NCI-H1436 (cell line): ENCODE measurements around the gene RAPGEF2.

ENCODE experiments used
- DNase-seq: peaks from one replicate; lab custom pipeline; 2025; lab: John Stamatoyannopoulos, UW

The RAPGEF2 gene

GRCh38 chr4:159279084-159279483 lies 176.2 kb downstream of the RAPGEF2 start:
- DNase-seq: no peak

DNA sequence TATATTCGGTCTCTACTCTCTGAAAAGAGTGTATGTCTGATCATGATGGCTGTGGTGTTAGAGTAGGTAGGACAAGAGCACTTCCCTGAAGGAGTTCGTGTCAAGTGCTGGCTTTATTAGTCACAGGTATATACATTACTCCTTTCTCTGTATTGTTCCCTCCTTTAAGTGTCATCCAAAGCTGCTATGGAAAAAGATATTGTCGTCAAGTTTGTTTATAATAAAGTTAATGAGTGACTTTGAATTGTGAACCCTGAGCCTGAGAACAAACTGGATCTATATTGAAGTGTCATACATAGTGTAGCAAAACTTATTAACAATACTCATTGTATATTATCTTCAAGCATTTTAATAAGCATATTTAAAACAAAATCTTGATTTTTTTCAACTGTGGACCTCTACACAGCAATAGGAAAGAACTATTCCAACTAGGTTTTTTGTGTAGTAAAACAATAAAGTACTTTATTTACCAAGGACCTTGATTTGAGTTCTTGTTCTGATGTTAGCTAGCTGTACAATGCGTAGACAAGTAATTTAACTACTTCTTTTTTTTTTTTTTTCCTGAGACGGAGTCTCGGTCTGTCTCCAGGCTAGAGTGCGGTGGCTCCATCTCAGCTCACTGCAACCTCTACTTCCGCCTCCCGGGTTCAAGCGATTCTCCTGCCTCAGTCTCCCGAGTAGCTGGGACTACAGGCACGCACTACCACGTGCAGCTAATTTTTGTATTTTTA lies 177.7 kb downstream of the RAPGEF2 start:
- no peak for DNase-seq

GRCh38 chr4:159281771-159282170 lies 178.9 kb downstream of the RAPGEF2 start:
- no peak for DNase-seq

GRCh38 chr4:159282329-159282728 lies 179.4 kb downstream of the RAPGEF2 start:
- DNase-seq: no peak

DNA sequence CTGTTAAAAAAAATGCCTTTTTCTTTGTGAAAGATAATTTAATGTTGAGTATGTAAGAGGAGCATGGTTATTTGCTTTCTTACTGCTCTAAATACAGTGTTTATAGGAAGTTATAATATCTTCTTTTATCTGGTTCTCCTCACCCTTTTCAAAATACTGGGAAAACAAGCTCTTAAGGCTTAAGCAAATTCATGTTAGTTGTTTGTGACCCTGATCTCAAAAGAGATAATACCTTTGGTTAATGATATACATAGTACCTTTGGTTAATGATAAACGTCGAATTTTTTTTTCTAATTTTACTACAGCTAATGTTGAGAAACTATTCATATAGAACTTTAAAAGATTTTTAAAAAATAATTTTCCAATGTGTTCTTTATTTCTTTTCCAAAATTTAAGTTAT lies 180.1 kb downstream of the RAPGEF2 start:
- DNase-seq: no peak

GRCh38 chr4:159283696-159284095 lies 180.8 kb downstream of the RAPGEF2 start:
- DNase-seq: no peak

DNA sequence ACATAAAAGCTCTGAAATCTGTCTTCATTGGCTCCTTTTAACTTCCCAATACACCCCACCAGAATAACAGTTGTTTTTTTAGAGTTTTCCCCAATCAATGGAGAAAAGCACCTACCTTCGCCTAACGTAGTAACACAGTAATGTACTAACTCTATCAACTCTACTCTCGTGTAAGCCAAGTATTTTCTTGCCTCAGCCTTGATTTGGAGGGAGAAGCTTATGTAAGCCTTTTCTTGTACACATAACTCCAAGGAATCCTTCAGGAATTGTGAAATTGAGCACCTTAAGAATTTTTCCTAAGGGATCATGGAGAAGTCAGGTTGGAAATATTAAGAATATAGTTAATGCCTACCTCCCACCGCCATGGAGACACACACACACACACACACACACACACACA lies 181.2 kb downstream of the RAPGEF2 start:
- DNase-seq: no peak

DNA sequence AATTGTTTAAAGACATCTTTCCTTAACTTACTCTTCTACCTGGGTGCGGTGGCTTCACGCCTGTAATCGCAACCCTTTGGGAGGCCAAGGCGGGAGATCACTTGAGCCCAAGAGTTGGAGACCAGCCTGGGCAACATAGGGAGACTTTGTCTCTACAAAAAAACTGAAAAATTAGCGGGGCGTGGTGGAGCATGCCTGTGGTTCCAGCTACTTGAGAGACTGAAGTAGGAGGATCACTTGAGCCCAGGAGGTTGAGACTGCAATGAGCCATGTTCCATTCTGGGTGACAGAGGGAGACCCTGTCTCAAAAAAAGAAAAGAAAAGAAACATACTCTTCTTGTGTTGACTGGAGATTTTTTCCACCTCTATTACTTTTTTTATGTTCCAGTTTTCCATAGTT lies 181.9 kb downstream of the RAPGEF2 start:
- no peak for DNase-seq

DNA sequence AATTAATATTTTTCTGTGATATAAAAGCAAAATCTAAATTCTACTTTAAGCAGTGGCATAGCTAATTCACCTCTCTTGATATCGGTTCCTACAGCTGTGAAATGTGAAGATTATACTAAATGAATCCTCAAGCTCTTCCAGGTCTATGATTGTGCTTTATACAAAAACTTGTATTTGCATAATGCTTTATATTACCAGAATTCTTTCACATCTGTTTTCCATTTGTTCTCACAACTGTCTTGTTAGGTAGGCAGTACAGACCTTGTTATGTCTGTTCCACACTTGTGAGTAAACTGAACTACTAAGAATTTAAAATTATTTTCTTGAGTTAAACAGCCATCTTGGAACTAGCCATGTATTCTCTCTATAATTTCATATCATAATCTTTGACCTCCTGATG lies 184.9 kb downstream of the RAPGEF2 start:
- DNase-seq: no peak

GRCh38 chr4:159289682-159290081 lies 186.8 kb downstream of the RAPGEF2 start:
- DNase-seq: no peak

DNA sequence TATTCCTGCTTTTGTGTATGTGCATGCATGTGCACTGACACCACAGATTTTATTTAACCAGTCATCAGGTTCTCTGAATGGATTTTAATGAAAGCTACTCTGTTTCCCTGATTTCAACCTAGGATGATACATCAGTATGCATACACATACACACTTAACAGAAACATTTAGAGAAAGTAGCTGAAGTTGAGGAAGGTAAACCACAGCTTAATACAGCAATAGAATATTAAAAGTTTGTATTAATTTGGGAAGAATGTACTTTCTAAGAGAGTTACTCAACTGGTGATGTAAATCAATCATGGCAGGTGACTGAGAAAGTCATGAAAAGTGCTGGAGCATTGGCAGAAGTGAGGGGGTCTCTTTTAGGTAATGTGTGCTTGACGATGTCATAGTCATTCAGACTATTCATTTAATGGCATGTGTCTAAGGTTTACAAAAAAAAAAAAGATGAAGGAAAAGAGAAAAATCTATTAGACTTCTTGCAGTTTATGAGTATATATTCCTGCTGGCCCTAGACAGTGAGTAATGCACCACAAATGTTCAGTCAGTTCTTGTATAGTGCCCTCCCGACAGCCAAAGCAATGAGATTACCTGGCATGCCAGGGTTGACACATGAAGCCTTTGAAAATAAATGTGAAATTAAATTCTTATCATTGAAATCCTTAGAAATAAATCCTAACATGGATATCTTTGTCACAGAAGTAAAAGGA lies 187.6 kb downstream of the RAPGEF2 start:
- DNase-seq: no peak

GRCh38 chr4:159291176-159291575 lies 188.3 kb downstream of the RAPGEF2 start:
- DNase-seq: no peak

DNA sequence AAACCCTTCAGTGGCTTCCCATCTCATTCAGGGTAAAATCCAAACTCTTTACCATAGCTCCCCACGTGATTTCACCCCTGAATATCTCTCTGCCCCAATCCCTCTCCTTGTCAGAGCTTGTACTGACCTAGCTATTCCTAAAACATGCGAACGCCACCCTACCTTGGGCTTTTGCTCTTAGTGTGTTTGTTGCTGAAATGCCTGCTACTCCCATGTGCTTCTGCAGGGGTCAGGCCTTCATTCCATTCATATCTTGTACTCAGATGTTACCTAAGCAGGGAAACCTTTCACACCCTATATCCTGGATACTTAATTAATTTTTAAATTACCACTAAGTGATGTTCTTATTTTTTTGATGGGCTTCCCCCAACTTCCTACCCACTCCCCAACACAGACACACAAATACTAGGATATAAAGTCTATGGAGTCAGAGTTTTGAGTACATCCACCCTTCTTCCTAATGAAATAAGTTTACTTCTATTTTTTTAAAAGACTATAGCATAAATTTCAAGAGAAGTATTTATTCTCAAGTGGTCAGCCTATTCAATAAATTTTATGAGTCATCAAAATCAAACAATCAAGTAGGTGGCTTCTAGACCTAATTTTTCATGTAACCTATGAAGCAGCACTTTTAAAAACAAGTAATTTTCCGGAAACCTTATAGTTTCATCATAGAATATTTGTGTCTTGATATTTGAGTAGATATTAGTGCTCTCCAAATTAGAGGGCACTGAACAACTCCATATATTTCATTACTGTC lies 189.4 kb downstream of the RAPGEF2 start:
- DNase-seq: no peak

- no peak for DNase-seq
These were observed 191.1 kb downstream of the RAPGEF2 start for GRCh38 chr4:159293811-159294515.

GRCh38 chr4:159296061-159296460 lies 193.2 kb downstream of the RAPGEF2 start:
- DNase-seq: no peak

- no peak for DNase-seq
These were observed 194.2 kb downstream of the RAPGEF2 start for GRCh38 chr4:159297091-159297490.

GRCh38 chr4:159298502-159298901 lies 195.6 kb downstream of the RAPGEF2 start:
- DNase-seq: no peak

DNA sequence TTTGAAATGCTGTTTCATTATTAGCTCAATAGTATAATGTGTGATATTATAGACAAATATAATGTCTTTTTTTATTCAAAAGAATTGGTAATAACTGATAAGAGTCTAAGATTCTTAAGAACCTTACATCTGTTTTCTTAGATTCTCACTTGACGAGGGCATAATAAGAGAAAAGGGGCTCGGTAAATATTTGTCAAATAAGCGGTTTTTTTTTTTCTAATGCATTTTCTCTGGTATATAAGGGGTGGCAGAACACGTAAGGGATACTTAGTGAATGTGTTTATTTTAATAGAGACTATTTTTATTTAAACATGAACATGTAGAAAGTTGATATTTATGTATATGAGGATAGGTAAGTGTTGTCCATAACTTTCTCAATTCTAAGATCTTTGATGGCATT lies 200.6 kb downstream of the RAPGEF2 start:
- DNase-seq: no peak

- no peak for DNase-seq
These were observed 202.2 kb downstream of the RAPGEF2 start for GRCh38 chr4:159305129-159305528.

DNA sequence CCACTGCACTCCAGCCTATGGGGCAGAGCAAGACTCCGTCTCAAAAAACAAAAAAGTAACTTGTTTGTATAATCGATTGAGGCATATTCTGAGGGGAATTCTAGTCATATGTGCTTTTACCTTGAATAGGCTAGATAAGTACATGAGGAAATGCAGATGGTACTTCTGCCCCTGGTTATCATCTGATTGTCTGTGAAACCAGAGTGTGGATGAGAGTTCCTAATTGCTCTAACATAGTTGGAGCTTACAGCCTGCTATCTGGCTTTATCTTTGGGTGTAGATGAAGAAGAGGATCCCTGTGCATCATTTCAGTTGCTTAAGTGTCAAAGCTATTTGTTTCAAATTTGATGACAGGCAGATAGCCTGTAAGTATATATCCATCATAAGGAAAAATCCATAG lies 205.1 kb downstream of the RAPGEF2 start:
- no peak for DNase-seq

GRCh38 chr4:159308566-159309340 lies 205.9 kb downstream of the RAPGEF2 start:
- no peak for DNase-seq

DNA sequence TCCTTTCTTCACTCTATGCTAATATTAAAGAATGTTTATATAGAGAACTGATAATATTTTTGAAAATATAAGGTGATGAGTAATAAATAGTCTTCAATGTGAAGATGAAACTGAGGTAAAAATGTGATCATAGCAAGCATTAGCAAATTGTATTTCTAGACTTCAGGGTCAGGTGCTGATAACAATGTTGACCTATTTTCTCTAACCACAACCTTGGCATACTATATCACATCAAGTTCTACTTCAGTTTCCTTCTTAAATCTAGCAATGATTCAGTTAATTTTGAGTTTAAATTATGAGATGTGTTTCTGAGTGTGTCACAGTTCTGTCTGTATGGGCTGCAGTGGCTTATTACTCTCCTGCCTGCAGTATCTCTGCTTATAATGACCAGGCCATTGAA lies 209.4 kb downstream of the RAPGEF2 start:
- DNase-seq: no peak
